ENCODE measurements around the gene RRAD.
A peak's percentile ranks its signal among the peaks of the same experiment; 100 is the strongest.

RRAD gene

DNA sequence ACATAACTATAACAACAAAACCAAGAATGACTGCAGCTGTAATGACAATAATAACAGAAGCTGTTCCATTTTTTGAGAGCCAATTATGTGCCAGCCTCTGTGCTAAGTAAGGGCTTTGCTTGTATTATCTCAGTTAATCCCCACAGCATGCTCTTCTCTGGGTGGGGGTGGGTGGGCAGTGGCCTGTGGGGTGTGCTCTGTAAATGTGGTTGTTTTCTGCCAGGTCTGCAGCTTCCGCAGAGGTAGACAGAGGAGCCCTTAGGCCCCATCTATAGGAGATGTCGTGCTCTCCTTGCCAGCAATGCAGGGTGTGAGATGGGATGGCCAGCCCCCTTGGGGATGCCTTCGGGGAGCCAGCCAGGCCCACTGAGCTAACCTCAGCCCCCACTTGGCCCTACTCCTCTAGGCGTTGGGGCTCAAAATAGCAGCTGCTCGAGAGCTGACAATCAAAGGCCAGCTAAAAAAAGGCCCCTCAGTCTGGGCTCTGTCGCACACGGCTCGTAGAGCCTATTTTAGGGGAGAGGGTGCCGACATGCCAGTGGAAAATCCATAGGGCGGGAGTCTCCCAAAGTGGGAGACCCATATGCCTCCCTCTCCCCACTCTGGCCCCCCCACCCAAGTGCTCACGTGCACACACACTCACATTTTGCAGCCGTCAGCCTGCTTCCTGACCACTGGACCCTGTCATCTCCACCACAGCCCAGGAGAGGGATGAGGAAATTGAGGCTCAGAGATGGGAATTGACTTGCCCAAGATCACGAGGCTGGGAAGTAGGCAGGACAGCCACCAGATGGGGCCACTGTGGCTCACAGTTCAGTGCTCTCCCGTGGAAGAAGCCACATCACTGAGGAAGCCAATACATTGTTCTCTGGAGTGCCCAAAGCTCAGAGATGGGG lies 22.4 kb downstream of the RRAD start:
- TF ChIP-seq CTCF (IDR thresholded peaks at IDR 0.05; ENCODE audit: insufficient read depth, missing control alignments), result no peak
- FAIRE-seq (no peak), DNase-seq (ENCODE audit: insufficient read length, low spot score) (peak; percentile 69)

DNA sequence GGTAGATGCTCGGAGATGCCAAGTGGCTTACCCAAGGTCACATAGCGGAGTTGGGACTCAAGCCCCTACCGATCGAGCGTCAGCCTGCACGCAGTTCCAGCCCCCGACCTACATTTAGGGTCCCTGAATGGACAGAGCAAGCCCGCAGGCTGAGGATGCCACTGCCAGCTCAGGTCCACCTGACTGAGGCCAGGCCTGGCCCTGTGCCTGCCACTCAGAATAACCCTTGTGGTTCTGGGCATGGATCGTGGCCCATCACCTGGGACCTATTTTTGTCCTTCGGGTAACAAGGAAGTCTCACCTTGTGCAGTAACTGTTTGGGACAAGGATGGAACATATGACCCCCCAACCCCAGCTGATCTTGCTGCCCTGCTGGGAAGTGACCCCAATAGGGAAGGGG lies 23.7 kb downstream of the RRAD start:
- DNase-seq (ENCODE audit: insufficient read length, low spot score) (no peak), FAIRE-seq (no peak)
- TF ChIP-seq CTCF (IDR thresholded peaks at IDR 0.05; ENCODE audit: insufficient read depth, missing control alignments), result no peak

- no peak for DNase-seq (ENCODE audit: insufficient read length, low spot score)
- no peak for TF ChIP-seq CTCF (IDR thresholded peaks at IDR 0.05; ENCODE audit: insufficient read depth, missing control alignments)
- no peak for FAIRE-seq
These were observed 24.5 kb downstream of the RRAD start for GRCh38 chr16:66900721-66901441.

- no peak for DNase-seq (ENCODE audit: insufficient read length, low spot score)
- TF ChIP-seq CTCF (IDR thresholded peaks at IDR 0.05; ENCODE audit: insufficient read depth, missing control alignments), result no peak
- no peak for FAIRE-seq
These were observed 25.2 kb downstream of the RRAD start for GRCh38 chr16:66899945-66900710.

- DNase-seq (ENCODE audit: insufficient read length, low spot score), result no peak
- no peak for FAIRE-seq
- TF ChIP-seq CTCF (IDR thresholded peaks at IDR 0.05; ENCODE audit: insufficient read depth, missing control alignments), result no peak
These were observed 25.9 kb downstream of the RRAD start for GRCh38 chr16:66899310-66899944.

DNA sequence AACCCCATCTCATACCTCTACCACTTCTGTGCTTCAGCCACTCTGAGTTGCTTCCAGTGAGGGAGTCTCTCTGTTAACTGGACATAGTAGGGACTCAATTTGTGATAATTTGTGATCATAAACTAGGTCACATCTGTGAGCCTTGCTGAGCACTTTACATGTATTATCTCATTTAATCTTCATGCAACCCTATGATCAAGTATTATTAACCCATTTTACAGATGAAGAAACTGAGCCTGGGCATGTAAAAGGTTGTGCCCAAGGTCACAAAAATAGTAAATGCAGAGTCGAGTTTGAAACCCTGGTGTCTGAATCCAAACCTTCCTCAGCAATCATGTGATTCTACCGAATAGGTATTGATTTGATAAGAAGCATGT lies 26.4 kb downstream of the RRAD start:
- FAIRE-seq (no peak), DNase-seq (ENCODE audit: insufficient read length, low spot score) (no peak)
- no peak for TF ChIP-seq CTCF (IDR thresholded peaks at IDR 0.05; ENCODE audit: insufficient read depth, missing control alignments)
